Liver (tissue), 9 donors: Measurements from ENCODE around the gene ZNF346. TPM values are rescaled to one million over a fixed set of nuclear protein-coding genes. Genes with fewer than 3 reads are reported as not detected.

Source experiments
- DNase-seq: peaks from one replicate; pipeline ENCODE4 v3.0.0-alpha.2; 2017; ENCODE audit warnings: low spot score
- H3K27ac ChIP-seq, 2 donors: one replicate each; pipeline ENCODE4 v1.7.0; 2013; ENCODE audit warnings: inconsistent platforms in 2 of 2, low read length in 2 of 2, control low read depth in 1 of 2, low read depth in 1 of 2, mild to moderate bottlenecking in 1 of 2
- H3K27me3 ChIP-seq, 4 donors: one replicate each; pipeline versions ENCODE4 v1.6.1 to v1.7.0; 2013; ENCODE audit warnings: low read length in 3 of 4, inconsistent platforms in 1 of 4, mild to moderate bottlenecking in 1 of 4, moderate library complexity in 1 of 4; ENCODE audit not compliant: control insufficient read depth in 4 of 4, insufficient read depth in 4 of 4
- H3K36me3 ChIP-seq, 4 donors: one replicate each; pipeline versions ENCODE4 v1.6.1 to v1.7.0; 2013; ENCODE audit warnings: low read length in 3 of 4, mild to moderate bottlenecking in 3 of 4, low read depth in 1 of 4, moderate library complexity in 1 of 4; ENCODE audit not compliant: control insufficient read depth in 4 of 4, insufficient read depth in 3 of 4
- H3K4me1 ChIP-seq, 4 donors: one replicate each; pipeline versions ENCODE4 v1.6.1 to v1.7.0; 2013; ENCODE audit warnings: low read length in 3 of 4, mild to moderate bottlenecking in 3 of 4, moderate library complexity in 1 of 4; ENCODE audit not compliant: control insufficient read depth in 4 of 4, insufficient read depth in 4 of 4
- H3K4me3 ChIP-seq, 3 donors: one replicate each; pipeline versions ENCODE4 v1.6.1 to v1.7.0; 2013; ENCODE audit warnings: low read length in 3 of 3, control low read depth in 1 of 3, low read depth in 1 of 3, mild to moderate bottlenecking in 1 of 3
- H3K9ac ChIP-seq, 2 donors: one replicate each; pipeline ENCODE4 v1.7.0; 2013; ENCODE audit warnings: low read length in 2 of 2, mild to moderate bottlenecking in 2 of 2, moderate library complexity in 2 of 2, control low read depth in 1 of 2, low read depth in 1 of 2
- H3K9me3 ChIP-seq, 4 donors: one replicate each; pipeline versions ENCODE4 v1.6.1 to v1.7.0; 2013; ENCODE audit warnings: low read length in 3 of 4; ENCODE audit not compliant: control insufficient read depth in 4 of 4
- EGR1 ChIP-seq, 2 donors: IDR thresholded peaks; 2 replicates each; pipeline ENCODE4 v1.6.1; 2016 to 2018; ENCODE audit warnings: antibody characterized with exemption in 2 of 2, low read depth in 2 of 2
- GABPA ChIP-seq, 2 donors: IDR thresholded peaks in 1 of 2; conservative IDR thresholded peaks in 1 of 2; 2 replicates each; pipeline ENCODE4 v1.6.1; 2016; ENCODE audit warnings: antibody characterized with exemption in 2 of 2, mild to moderate bottlenecking in 1 of 2, moderate library complexity in 1 of 2
- HNF4G ChIP-seq: IDR thresholded peaks from 2 replicates; pipeline ENCODE4 v1.6.1; 2016; ENCODE audit warnings: antibody characterized with exemption
- JUND ChIP-seq, 2 donors: IDR thresholded peaks; 2 replicates each; pipeline ENCODE4 v1.6.1; 2016; ENCODE audit warnings: antibody characterized with exemption in 2 of 2
- NR2F2 ChIP-seq: IDR thresholded peaks from 2 replicates; pipeline ENCODE4 v1.6.1; 2016; ENCODE audit warnings: antibody characterized with exemption
- RAD21 ChIP-seq, 2 donors: IDR thresholded peaks; 2 replicates each; pipeline ENCODE4 v1.6.1; 2016; ENCODE audit warnings: antibody characterized with exemption in 2 of 2, mild to moderate bottlenecking in 2 of 2
- REST ChIP-seq: IDR thresholded peaks from 2 replicates; pipeline ENCODE4 v1.6.1; 2016; ENCODE audit warnings: antibody characterized with exemption, mild to moderate bottlenecking
- RXRA ChIP-seq, 2 donors: IDR thresholded peaks; 2 replicates each; pipeline ENCODE4 v1.6.1; 2017 to 2018; ENCODE audit warnings: antibody characterized with exemption in 2 of 2, mild to moderate bottlenecking in 1 of 2
- SP1 ChIP-seq: IDR thresholded peaks from 2 replicates; pipeline ENCODE4 v1.6.1; 2018; ENCODE audit warnings: antibody characterized with exemption, mild to moderate bottlenecking
- TAF1 ChIP-seq: conservative IDR thresholded peaks from 2 replicates; pipeline ENCODE4 v1.6.1; 2016; ENCODE audit warnings: antibody characterized with exemption, mild to moderate bottlenecking
- YY1 ChIP-seq: IDR thresholded peaks from 2 replicates; pipeline ENCODE4 v1.6.1; 2016; ENCODE audit warnings: antibody characterized with exemption, mild to moderate bottlenecking
- ZBTB33 ChIP-seq: IDR thresholded peaks from 2 replicates; pipeline ENCODE4 v1.6.1; 2016; ENCODE audit warnings: antibody characterized with exemption
- WGBS: extraction: QIAGEN DNeasy Blood & Tissue Kit; methylation state at CpG from one replicate; pipeline ENCODE4 v1.1.7; 2013; 5-methylcytosine and 5-hydroxymethylcytosine counted together
- polyA plus RNA-seq, 2 donors: library from polyadenylated mRNA; stranded (reverse) in 1 of 2; unstranded in 1 of 2; fragments of 200-250 nt in 1 of 2; fragments of >200 nt in 1 of 2; fragmentation: Nextera tagmentation in 1 of 2; extraction: Ambion mirVana in 1 of 2; gene quantifications; one replicate each; pipeline versions ENCODE4 v1.2.1 to v1.2.3, GENCODE V29; 2013 to 2015
- total RNA-seq, 2 donors: library from RNA; depleted of rRNA; stranded (reverse); fragments of >200 nt; gene quantifications; one replicate each; pipeline ENCODE4 v1.2.3, GENCODE V29; 2014
- TF ChIP-seq, protein P1 (sequence below): IDR thresholded peaks from 2 replicates; pipeline ENCODE4 v1.6.1; 2016; ENCODE audit warnings: antibody characterized with exemption
- donor health status: healthy.
- donor health status: healthy.
- donor health status: healthy.
- donor health status: healthy.
- donor health status: healthy.

ZNF346 gene
- total and polyA plus RNA-seq, 4 donors, result 3.7 to 11.0 (median 6.4) TPM

DNA sequence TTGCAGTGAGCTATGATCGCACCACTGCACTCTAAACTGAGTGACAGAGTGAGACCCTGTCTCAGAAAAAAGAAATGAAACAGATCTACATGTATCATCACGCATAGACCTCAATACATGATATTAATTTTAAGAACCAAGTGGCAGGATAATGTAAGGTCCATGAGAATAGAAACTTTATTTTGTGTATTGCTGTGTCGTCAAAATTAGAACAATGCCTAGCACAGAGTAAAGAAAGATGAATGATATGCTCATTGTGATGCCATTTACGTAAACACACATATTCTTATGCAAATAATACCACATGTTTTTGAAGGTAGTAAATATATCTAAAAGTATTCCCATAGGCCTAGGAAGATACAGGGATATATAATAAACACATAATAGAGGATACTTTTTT lies 12.3 kb upstream of the ZNF346 start:
- no peak for TF ChIP-seq REST
- TF ChIP-seq RXRA (IDR thresholded peaks at IDR 0.05), result no peak
- no peak for TF ChIP-seq EGR1 (IDR thresholded peaks at IDR 0.05; ENCODE audit: low read depth in 2 of 2)
- no peak for TF ChIP-seq JUND (IDR thresholded peaks at IDR 0.05)
- TF ChIP-seq TAF1, result no peak
- TF ChIP-seq NR2F2, result no peak
- no peak for TF ChIP-seq SP1
- TF ChIP-seq HNF4G, result no peak
- TF ChIP-seq GABPA (IDR thresholded peaks at IDR 0.05 in 1 of 2, conservative IDR thresholded peaks at IDR 0.05 in 1 of 2), result no peak
- H3K4me1 ChIP-seq, result peaks cover 0 to 8% (median 5%) of the 10 kb centered on the region in 4 donors
- WGBS, result 96% methylated on average over 4 of the region's 4 CpGs

GRCh38 chr5:177015156-177015555 lies 7.3 kb upstream of the ZNF346 start:
- H3K4me1 ChIP-seq, result no peaks in the 10 kb centered on the region
- H3K27ac ChIP-seq, result no peak overlapping the region
- TF ChIP-seq EGR1 (IDR thresholded peaks at IDR 0.05; ENCODE audit: low read depth in 2 of 2) (no peak), RAD21 (IDR thresholded peaks at IDR 0.05) (no peak), TAF1 (no peak), REST (no peak), NR2F2 (no peak), RXRA (IDR thresholded peaks at IDR 0.05) (no peak), JUND (IDR thresholded peaks at IDR 0.05) (no peak), SP1 (no peak)
- 94% methylated on average over 4 of the region's 4 CpGs for WGBS
- peaks cover 0 to 3% (median 0%) of the 10 kb centered on the region in 4 donors for H3K36me3 ChIP-seq
- H3K27me3 ChIP-seq, result no peaks in the 10 kb centered on the region
- no peak overlapping the region for H3K9ac ChIP-seq
- DNase-seq, result no peak
- H3K4me3 ChIP-seq, result no peak overlapping the region
- H3K9me3 ChIP-seq, result no peaks in the 10 kb centered on the region

More for the DNA sequence above, 12.3 kb upstream of the ZNF346 start:
- Histone ChIP-seq H3K27me3 (no peaks in the 10 kb centered on the region), H3K27ac (no peak overlapping the region), H3K36me3 (peaks cover 0 to 1% (median 0%) of the 10 kb centered on the region in 4 donors), H3K4me3 (no peak overlapping the region), H3K9me3 (no peaks in the 10 kb centered on the region), H3K9ac (no peak overlapping the region)
- no peak for DNase-seq

GRCh38 chr5:177018341-177018740 lies 4.2 kb upstream of the ZNF346 start:
- no peak overlapping the region for H3K27ac ChIP-seq
- H3K4me1 ChIP-seq, result peaks cover 2 to 13% (median 7%) of the 10 kb centered on the region in 4 donors
- H3K36me3 ChIP-seq, result peaks cover 0 to 1% (median 0%) of the 10 kb centered on the region in 4 donors
- H3K4me3 ChIP-seq, result no peak overlapping the region
- H3K9ac ChIP-seq, result no peak overlapping the region
- DNase-seq, result no peak
- no peaks in the 10 kb centered on the region for H3K27me3 ChIP-seq
- 91% methylated on average over 2 of the region's 2 CpGs for WGBS
- no peaks in the 10 kb centered on the region for H3K9me3 ChIP-seq
- no peak for TF ChIP-seq SP1
- TF ChIP-seq HNF4G, result no peak
- no peak for TF ChIP-seq YY1
- no peak for TF ChIP-seq EGR1 (IDR thresholded peaks at IDR 0.05; ENCODE audit: low read depth in 2 of 2)
- no peak for TF ChIP-seq ZBTB33
- no peak for TF ChIP-seq TAF1
- TF ChIP-seq REST, result no peak
- no peak for TF ChIP-seq RXRA (IDR thresholded peaks at IDR 0.05)
- TF ChIP-seq, protein P1, sequence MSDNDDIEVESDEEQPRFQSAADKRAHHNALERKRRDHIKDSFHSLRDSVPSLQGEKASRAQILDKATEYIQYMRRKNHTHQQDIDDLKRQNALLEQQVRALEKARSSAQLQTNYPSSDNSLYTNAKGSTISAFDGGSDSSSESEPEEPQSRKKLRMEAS, result no peak
- TF ChIP-seq NR2F2, result no peak
